Astrocyte of the spinal cord (primary cell): ENCODE measurements around the gene TRIM60.
"Not testable (repeated sequence)": the region's sequence is repeated elsewhere in the genome, so short reads cannot be mapped to it uniquely, and the experiment has no call there.

Experiments used
- DNase-seq: peaks from one replicate; pipeline ENCODE4 v3.0.0; 2011; ENCODE audit warnings: low read depth, low spot score
- H3K4me3 ChIP-seq: 2 replicates; pipeline ENCODE4 v1.5.1; 2011; ENCODE audit warnings: low read depth, mild to moderate bottlenecking, low read length, moderate library complexity
- in situ Hi-C: cut with HindIII; loops from 2 replicates; pipeline ENCODE4 v1.10.0; 2017; ENCODE audit warnings: low sequenced_read_pairs
- TF ChIP-seq, protein P1 (sequence below): IDR thresholded peaks from 2 replicates; pipeline ENCODE4 v1.5.1; 2012; ENCODE audit warnings: low read depth, mild to moderate bottlenecking, low read length, inconsistent platforms

Gene TRIM60

DNA sequence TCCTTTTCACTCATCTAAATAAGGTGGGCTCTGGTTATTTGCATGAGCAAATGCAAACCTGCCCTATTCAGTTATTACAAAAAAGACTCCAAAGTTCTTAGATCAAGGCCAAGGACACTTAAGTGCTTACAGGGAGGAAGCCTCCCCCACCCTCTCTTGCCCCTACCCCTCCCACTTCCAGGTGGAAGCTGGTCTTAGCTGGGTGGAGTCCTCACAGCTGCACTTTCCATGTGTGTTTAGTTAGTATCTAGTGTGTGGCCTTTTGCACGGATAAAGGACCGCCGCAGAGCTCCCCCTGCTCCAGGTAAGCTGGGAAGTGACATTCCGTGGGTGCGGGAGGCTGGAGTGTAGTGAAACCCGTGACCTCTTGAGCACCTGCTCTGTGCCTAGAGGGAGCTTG lies 21.8 kb downstream of the TRIM60 start, which contains the start of gene TRIM75:
Gene TRIM75, plus strand, starts transcription at position 222 of the 400 bp plus-strand sequence. CDS start 5,282 bp downstream, outside the sequence.
- no peak within 1 kb of the TSS for H3K4me3 ChIP-seq
- in situ Hi-C loops = no loop called here
- TF ChIP-seq, protein P1, sequence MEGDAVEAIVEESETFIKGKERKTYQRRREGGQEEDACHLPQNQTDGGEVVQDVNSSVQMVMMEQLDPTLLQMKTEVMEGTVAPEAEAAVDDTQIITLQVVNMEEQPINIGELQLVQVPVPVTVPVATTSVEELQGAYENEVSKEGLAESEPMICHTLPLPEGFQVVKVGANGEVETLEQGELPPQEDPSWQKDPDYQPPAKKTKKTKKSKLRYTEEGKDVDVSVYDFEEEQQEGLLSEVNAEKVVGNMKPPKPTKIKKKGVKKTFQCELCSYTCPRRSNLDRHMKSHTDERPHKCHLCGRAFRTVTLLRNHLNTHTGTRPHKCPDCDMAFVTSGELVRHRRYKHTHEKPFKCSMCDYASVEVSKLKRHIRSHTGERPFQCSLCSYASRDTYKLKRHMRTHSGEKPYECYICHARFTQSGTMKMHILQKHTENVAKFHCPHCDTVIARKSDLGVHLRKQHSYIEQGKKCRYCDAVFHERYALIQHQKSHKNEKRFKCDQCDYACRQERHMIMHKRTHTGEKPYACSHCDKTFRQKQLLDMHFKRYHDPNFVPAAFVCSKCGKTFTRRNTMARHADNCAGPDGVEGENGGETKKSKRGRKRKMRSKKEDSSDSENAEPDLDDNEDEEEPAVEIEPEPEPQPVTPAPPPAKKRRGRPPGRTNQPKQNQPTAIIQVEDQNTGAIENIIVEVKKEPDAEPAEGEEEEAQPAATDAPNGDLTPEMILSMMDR = no peak
- no peak for DNase-seq

DNA sequence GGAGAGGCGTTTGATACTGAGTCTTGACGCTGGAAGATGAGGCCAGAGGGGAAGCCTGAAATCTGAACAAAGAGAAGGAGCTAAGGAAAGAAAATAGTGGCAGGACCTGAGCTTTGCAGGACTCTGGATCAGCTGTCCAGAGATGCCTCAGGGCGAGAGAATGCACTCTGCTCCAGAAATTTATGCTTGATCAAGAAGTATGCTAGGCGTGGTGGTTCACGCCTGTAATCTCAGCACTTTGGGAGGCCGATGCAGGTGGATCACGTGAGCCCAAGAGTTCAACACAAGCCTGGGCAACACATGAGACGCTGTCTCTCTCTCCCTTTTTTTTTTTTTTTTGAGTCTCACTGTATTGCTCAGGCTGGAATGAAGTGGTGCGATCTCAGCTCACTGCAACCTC lies 23.8 kb downstream of the TRIM60 start:
- in situ Hi-C loops = no loop called here

DNA sequence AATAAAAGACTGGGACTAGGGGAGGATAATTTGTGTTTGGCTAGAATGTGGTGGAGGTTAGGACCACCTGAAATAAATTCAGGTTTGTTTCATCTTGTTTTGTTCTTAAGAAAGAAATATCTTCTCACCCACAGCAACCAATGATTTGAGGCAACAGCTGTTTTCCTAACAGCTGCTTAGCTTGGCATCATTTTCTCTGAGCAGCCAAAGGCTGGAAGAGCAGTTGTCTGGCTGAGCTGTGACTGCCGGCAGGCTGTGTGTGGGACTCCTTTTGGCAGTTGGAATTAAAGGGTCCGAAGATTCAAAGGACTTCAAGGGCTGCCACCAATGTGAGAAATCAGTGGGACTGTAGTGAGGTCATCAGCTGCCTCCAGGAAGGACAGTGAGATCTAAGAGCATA lies 26.9 kb downstream of the TRIM60 start:
- no peak for DNase-seq
- TF ChIP-seq, protein P1 = no peak
- in situ Hi-C loops = no loop called here
- H3K4me3 ChIP-seq = no peak overlapping the region

More for the DNA sequence above, 23.8 kb downstream of the TRIM60 start:
- no peak overlapping the region for H3K4me3 ChIP-seq
- TF ChIP-seq, protein P1 = no peak
- DNase-seq = no peak

GRCh38 chr4:165059386-165059785 lies 27.6 kb downstream of the TRIM60 start:
- TF ChIP-seq, protein P1 = no peak
- DNase-seq = no peak
- in situ Hi-C loops = no loop called here
- no peak overlapping the region for H3K4me3 ChIP-seq

- in situ Hi-C loops = no loop called here
- TF ChIP-seq, protein P1 = peak; percentile 22
- no peak for DNase-seq
- no peak overlapping the region for H3K4me3 ChIP-seq
Measured at GRCh38 chr4:165060938-165061337, 29.1 kb downstream of the TRIM60 start.

GRCh38 chr4:165070560-165070959 lies 38.8 kb downstream of the TRIM60 start:
- in situ Hi-C loops = no loop called here
- H3K4me3 ChIP-seq = no peak overlapping the region
- DNase-seq = no peak
- TF ChIP-seq, protein P1 = no peak

GRCh38 chr4:165073346-165073745 lies 41.5 kb downstream of the TRIM60 start:
- DNase-seq, in situ Hi-C loops, H3K4me3 ChIP-seq: not testable (repeated sequence)
